IMR-90 (cell line): Measurements from ENCODE around the gene DIP2B.

Experiments
- CTCF ChIP-seq: conservative IDR thresholded peaks from 2 replicates; pipeline ENCODE4 v1.5.1; 2012; ENCODE audit warnings: mild to moderate bottlenecking, low read depth, low read length, improper control_type of control experiment
- FOS ChIP-seq: fragments of 150-350 bp; IDR thresholded peaks from 2 replicates; pipeline ENCODE4 v1.6.1; 2016; ENCODE audit warnings: low read depth, low read length
- POLR2A ChIP-seq: IDR thresholded peaks from 2 replicates; pipeline ENCODE4 v1.6.1; 2012; ENCODE audit warnings: mild to moderate bottlenecking, low read depth, low read length
- RAD21 ChIP-seq: IDR thresholded peaks from 2 replicates; pipeline ENCODE4 v1.6.1; 2012; ENCODE audit warnings: low read length, improper control_type of control experiment
- RCOR1 ChIP-seq: IDR thresholded peaks from 2 replicates; pipeline ENCODE4 v1.6.1; 2012; ENCODE audit warnings: mild to moderate bottlenecking, low read length, improper control_type of control experiment; ENCODE audit not compliant: insufficient replicate concordance

DNA sequence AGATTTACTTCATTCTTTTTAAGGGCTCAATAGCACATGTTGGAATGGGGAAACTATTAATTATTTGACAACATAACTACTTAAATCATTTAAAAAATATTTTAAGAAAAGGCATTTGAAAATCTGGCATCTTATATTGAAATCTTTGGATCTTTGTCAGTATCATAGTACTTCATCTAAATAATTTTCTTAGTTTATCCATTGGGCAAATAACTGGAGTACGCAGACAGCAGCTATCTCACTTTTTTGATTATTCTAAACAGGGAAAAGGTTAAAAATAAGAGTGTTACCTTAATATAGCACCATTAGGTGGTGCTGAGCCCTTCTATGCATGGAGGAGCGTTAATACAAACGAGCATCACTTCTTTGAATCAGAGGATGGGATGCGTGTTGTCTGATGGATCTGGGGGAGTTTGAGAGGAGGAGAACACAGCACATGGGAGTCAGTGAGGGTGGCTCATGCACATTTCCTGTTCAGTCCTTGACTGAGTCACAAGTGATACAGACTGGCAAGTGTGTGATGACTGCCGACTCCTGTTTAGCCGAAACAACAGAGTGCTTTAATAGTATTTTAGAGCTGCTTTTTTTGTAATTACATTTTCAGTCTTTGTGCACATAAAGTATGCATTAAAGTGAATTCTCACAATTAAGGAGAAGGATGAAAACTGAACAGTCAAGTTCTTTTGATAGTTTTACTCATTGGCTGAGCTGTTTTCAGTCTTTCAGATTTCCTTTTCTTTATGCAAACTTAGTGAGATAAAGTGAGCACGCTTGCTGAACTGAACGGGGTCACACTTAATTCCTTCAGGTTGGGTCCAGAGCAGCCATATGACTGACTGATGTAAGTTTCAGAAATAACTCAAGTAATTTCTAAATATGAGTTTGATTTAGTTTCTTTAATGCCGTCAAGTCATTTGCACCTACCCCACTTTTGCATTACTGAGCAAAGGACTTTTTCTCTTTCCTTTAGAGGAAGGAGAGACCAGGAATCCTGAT, 92.7 kb downstream of the DIP2B start:
- TF ChIP-seq CTCF (0 out of 2 replicates have a peak, but pooled peaks have one; percentile 14), POLR2A (peak; percentile 35; the same call in 1 of the 2 replicates), RAD21 (peak; percentile 35; the same call in 1 of the 2 replicates), RCOR1 (peak; percentile 54), FOS (peak; percentile 63)
